Rectal smooth muscle tissue (tissue), 1 donor: ENCODE measurements around the gene RNF17.
"Not testable (repeated sequence)": the region's sequence is repeated elsewhere in the genome, so short reads cannot be mapped to it uniquely, and the experiment has no call there.

Source experiments
- H3K27ac ChIP-seq: one replicate; pipeline ENCODE4 v1.7.0; 2013; ENCODE audit warnings: low read depth, low read length, inconsistent platforms
- H3K27me3 ChIP-seq: one replicate; pipeline ENCODE4 v1.7.0; 2013; ENCODE audit warnings: low read length; ENCODE audit not compliant: control insufficient read depth, insufficient read depth
- H3K36me3 ChIP-seq: one replicate; pipeline ENCODE4 v1.7.0; 2013; ENCODE audit warnings: low read length; ENCODE audit not compliant: control insufficient read depth, insufficient read depth
- H3K4me1 ChIP-seq: one replicate; pipeline ENCODE4 v1.7.0; 2013; ENCODE audit warnings: low read length; ENCODE audit not compliant: control insufficient read depth, insufficient read depth
- H3K4me3 ChIP-seq: one replicate; pipeline ENCODE4 v1.7.0; 2013; ENCODE audit warnings: low read length
- H3K9ac ChIP-seq: one replicate; pipeline ENCODE4 v1.7.0; 2013; ENCODE audit warnings: low read length

RNF17 gene

DNA sequence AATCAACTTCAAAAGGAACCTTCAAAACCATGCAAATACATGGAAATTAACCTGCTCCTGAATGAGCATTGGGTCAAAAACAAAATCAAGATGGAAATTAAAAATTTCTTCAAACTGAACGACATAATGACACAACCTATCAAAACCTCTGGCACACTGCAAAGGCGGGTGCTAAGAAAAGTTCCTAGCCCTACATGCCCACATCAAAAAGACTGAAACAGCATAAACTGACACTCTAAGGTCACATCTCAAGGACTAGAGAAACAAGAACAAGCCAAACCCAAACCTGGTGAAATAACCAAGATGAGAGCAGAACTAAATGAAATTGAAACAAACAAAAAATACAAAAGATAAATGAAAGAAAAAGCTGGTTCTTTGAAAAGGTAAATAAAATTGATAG lies 73.6 kb downstream of the RNF17 start:
- not testable (repeated sequence) for H3K4me3 ChIP-seq, H3K9ac ChIP-seq, H3K27ac ChIP-seq, H3K4me1 ChIP-seq, H3K36me3 ChIP-seq, H3K27me3 ChIP-seq

DNA sequence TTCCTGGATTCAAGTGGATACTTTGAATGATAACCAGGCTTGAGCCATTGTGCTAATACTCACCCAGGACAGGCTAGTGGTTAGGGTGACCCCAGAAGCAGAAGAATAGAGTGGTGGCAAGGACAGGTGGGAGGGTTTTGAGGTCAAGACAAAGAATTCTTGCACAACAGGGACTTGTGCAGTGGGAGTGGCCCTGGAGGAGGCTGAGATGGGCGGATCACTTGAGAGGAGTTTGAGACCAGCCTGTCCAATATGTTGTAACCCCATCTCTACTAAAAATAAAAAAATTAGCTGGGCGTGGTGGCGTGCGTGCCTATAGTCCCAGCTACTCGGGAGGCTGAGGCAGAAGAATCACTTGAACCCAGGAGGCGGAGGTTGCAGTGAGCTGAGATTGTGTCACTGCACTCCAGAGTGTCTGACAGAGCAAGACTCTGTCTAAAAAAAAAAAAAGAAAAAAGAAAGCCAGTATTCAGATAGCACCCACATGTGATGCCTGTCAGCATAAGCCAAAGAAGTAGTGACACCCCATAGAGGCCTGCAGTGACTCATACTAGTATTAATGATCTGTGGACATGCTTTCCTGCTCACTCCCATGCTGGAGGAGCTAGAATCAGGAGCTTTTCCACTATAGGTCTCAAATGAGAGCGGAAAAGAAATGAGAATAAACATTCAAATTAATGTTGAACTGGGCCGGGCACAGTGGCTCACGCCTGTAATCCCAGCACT lies 78.7 kb downstream of the RNF17 start:
- Histone ChIP-seq H3K9ac (no peak overlapping the region), H3K27me3 (no peaks in the 10 kb centered on the region), H3K27ac (no peak overlapping the region), H3K4me1 (no peaks in the 10 kb centered on the region), H3K36me3 (no peaks in the 10 kb centered on the region), H3K4me3 (no peak overlapping the region)

DNA sequence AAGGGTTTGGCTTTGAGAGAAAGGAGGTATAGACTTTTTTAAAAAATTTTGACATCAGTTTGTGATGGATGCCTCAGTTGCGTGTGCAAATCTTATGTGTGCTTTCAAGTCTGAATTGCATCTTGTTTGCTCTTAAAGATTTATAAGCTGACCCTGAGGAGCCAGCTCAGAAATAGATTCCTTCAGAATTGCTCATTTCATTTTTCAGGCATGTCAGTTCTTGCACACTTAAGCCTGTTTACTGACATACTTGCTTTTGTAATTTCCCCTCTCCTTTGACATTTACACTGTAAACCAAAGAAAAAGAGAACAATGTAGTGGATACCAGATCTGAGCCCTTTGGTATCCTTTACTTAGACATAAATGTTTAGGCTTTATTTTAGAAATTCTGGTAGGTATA lies 87.6 kb downstream of the RNF17 start:
- H3K27ac ChIP-seq, result no peak overlapping the region
- no peak overlapping the region for H3K4me3 ChIP-seq
- no peak overlapping the region for H3K9ac ChIP-seq
- no peaks in the 10 kb centered on the region for H3K4me1 ChIP-seq
- H3K27me3 ChIP-seq, result no peaks in the 10 kb centered on the region
- no peaks in the 10 kb centered on the region for H3K36me3 ChIP-seq

DNA sequence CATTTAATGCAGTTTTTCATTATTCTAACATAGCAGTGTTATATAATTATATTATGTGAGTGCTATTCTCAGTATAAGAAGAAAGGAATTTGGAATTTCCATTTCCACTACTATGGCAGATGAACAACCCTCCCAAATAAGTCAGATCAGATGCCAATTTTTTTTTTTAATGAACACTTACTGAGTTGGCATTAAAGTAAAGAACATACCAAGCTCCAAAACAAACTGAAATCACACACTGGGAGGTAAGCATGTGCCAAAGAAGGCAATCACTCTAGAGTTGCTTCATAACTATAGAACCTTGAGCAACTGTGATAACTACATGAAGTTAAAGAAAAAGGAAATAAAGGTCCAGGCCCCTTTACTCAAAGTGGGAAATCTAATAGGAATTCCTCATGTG lies 90.3 kb downstream of the RNF17 start:
- Histone ChIP-seq H3K36me3 (no peaks in the 10 kb centered on the region), H3K9ac (no peak overlapping the region), H3K4me3 (no peak overlapping the region), H3K27me3 (no peaks in the 10 kb centered on the region), H3K4me1 (no peaks in the 10 kb centered on the region), H3K27ac (no peak overlapping the region)

DNA sequence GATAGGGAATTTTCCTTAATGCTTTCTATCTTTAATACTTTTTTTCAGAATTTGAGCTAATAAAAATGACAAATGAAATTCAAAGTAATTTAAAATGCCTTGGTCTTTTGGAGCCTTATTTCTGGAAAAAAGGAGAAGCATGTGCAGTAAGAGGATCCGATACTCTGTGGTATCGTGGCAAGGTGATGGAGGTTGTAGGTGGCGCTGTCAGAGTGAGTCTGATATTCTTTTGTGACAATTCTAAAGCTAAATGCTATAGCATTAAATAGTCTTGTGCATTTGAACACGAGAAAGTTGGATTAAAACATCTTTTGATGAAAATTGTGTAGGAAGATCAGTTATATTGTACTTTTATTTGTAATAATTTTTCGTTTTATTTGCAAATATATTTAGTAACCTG lies 95.0 kb downstream of the RNF17 start:
- Histone ChIP-seq H3K27ac (no peak overlapping the region), H3K27me3 (no peaks in the 10 kb centered on the region), H3K4me3 (no peak overlapping the region), H3K9ac (no peak overlapping the region), H3K36me3 (no peaks in the 10 kb centered on the region), H3K4me1 (no peaks in the 10 kb centered on the region)

DNA sequence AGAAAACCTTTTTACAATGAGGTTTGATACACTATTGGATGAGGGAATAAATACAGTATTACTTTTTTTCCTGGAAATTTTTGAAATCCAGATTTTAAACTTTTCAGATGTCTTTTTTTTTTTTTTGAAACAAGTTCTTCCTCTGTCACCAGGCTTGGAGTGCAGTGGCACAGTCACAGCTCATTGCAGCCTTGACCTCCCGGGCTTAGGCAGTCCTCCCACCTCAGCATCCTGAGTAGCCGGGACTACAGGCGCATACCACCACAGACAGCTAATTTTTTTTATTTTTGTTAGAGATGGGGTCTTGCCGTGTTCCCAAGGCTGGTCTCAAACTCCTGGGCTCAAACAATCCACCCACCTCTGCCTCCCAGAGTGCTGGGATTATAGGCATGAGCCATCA lies 96.8 kb downstream of the RNF17 start:
- no peaks in the 10 kb centered on the region for H3K36me3 ChIP-seq
- H3K27ac ChIP-seq, result no peak overlapping the region

DNA sequence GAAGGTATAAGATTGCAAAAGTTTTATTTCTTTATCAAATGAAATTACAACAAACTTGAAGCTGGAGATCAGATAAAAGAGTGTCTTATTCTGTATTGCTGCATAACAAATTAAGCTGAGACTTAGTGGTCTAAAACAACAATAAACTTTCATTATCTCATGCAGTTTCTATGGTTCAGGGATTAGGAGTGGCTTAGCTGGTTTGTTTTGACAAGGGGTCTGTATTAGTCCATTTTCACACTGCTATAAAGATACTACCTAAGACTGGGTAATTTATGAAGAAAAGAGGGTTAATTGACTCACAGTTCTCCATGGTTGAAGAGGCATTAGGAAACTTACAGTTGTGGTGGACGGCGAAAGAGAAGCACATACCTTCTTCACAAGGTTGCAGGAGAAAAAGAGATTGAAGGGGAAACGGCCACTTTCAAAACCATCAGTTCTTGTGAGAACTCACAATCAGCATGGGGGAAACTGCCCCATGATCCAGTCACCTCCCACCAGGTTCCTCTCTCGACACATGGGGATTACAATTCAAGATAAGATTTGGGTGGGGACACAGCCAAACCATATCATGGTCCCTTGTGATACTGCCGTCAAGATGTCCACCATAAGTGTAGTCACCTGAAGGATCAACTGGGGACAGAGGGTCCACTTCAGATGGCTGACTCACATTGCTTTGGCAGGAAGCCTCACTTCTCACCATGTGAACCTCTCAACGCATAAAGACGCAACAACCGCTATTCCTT lies 97.8 kb downstream of the RNF17 start:
- H3K4me3 ChIP-seq, result no peak overlapping the region
- H3K36me3 ChIP-seq, result no peaks in the 10 kb centered on the region
- H3K9ac ChIP-seq, result no peak overlapping the region
- no peaks in the 10 kb centered on the region for H3K4me1 ChIP-seq
- no peaks in the 10 kb centered on the region for H3K27me3 ChIP-seq
- no peak overlapping the region for H3K27ac ChIP-seq

More for the DNA sequence above, 96.8 kb downstream of the RNF17 start:
- H3K27me3 ChIP-seq, result no peaks in the 10 kb centered on the region
- no peak overlapping the region for H3K4me3 ChIP-seq
- no peak overlapping the region for H3K9ac ChIP-seq
- no peaks in the 10 kb centered on the region for H3K4me1 ChIP-seq

DNA sequence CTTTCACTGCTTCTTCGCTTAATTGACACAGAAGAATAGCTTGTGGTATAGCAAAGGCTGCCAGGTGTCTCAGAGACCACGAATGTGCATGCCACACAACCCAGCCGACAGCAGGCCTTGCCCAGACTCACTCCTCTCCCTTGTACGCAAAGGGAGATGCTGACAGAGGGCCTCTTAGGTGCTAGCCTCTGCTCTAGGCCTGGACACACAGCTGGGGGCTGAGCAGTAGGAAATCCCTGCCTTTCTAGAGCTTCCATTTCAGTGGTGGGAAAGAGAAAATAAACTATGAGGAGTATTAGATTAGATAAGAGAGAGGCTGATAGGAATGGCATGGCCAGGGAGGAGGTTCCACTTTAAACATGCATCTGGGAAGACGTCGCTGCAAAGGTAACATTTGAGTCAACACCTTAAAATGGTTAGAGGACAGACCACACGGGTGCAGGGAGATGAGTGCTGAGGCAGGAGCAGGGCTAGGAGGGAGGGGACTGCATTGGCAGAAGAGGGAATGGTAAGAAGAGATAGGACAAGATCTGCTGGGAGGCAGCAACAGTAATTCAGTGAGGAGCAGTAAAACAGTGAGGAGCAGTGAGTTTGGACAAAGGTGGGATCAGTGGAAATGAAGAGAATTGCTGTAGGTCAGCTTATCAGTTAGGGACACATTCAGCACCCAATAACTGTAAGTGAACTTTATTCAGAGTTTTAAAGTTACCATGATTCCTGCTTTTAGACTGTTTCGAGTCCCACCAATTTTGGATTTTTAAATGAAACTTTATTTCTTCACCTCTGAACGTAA lies 100.0 kb downstream of the RNF17 start:
- no peaks in the 10 kb centered on the region for H3K4me1 ChIP-seq
- H3K9ac ChIP-seq, result no peak overlapping the region
- no peaks in the 10 kb centered on the region for H3K27me3 ChIP-seq
- H3K4me3 ChIP-seq, result no peak overlapping the region
- H3K27ac ChIP-seq, result no peak overlapping the region
- H3K36me3 ChIP-seq, result no peaks in the 10 kb centered on the region

DNA sequence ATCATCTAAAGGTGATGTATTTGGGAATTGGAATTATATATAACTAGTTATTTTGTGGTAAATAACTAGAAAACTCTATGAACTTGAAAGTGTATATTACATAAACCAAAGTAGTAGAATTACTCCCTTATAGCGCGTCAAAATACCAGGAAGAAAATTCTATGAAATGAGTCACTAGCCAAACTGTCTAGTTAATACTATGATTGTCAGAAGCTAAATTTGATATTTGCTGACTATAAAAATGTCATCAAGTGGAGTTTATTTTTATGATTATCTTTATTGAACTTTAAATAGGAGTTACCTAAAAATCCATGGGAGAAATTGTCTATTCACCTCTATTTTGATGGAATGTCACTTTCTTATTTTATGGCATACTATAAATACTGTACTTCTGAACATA lies 100.6 kb downstream of the RNF17 start:
- Histone ChIP-seq H3K4me3 (no peak overlapping the region), H3K9ac (no peak overlapping the region), H3K4me1 (no peaks in the 10 kb centered on the region), H3K36me3 (no peaks in the 10 kb centered on the region), H3K27ac (no peak overlapping the region), H3K27me3 (no peaks in the 10 kb centered on the region)

DNA sequence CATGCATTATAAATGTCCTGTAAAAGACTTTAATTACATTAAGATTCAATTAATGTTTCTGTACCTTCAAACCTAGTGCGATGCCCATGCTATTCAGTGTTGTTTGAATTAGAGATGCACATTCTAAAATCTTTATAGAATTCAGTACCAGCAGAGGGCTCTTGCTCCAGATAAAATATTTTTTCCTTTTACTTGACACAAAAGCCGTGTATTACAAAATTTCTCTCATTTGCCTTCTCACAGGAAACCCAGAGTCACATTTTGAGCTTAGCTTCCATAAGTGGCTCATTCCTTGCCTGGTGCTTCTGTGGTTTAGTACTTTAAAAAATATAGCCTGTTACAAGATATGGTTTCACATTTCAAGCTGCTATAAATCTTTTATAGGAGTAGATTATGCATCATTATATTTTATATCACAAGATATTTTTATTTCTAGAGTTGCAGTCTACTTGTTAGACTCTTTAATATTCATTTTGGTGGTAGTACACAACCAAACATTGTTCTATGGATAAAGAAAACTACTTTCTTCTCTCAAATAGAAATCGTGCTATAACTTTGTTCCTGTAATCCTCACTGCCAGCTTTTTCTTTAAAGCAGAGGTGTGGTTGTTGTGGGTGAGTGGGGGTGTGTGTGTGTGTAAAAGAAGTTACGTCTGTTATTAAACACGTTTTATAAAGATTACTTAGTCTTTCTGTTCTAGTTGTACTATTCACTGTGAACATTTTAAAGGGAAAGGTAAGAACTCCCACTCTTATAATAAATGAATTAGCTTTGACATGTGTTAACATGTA lies 101.4 kb downstream of the RNF17 start:
- H3K27me3 ChIP-seq, result no peaks in the 10 kb centered on the region
- no peaks in the 10 kb centered on the region for H3K36me3 ChIP-seq
- H3K4me1 ChIP-seq, result no peaks in the 10 kb centered on the region
- no peak overlapping the region for H3K9ac ChIP-seq
- H3K4me3 ChIP-seq, result no peak overlapping the region
- H3K27ac ChIP-seq, result no peak overlapping the region

DNA sequence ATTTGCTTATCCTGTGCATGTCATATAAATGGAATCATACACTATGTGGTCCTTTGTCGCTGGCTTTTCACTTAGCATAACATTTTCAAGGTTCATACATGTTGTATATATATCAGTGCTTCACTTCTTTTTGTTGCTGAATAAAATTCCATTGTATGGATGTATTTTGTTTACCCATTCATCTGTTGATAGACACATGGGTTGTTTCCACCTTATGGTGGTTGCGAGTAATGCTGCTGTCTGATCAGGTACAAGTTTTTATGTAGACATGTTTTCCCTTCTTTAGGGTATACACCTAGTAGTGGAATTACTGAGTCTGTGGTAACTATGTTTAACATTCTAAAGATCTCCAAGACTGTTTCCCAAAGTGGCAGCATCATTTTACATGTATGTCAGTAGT lies 102.5 kb downstream of the RNF17 start:
- H3K4me3 ChIP-seq, result no peak overlapping the region
- no peak overlapping the region for H3K27ac ChIP-seq
- no peaks in the 10 kb centered on the region for H3K27me3 ChIP-seq
- no peaks in the 10 kb centered on the region for H3K36me3 ChIP-seq
- H3K9ac ChIP-seq, result no peak overlapping the region
- H3K4me1 ChIP-seq, result no peaks in the 10 kb centered on the region

DNA sequence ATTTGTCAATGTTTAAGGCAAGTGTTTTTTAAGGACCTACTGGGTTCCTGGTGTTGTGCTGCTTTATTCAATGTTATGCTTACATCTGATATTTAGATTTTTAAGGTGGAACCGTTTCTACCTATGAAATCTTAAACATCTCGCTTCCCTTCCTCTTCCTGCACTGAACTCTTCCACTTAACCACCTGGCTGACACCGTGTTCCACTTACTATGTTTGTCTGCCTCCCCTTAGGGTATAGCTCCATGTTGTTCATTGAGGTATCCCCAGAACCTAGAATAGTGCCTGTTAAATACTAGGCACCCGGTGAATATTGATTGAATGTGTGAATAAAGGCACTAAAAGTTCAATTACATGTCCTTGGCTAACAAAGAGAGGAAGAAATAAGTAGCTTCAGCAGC lies 104.9 kb downstream of the RNF17 start:
- no peaks in the 10 kb centered on the region for H3K27me3 ChIP-seq
- no peak overlapping the region for H3K9ac ChIP-seq
- H3K36me3 ChIP-seq, result no peaks in the 10 kb centered on the region
- no peak overlapping the region for H3K27ac ChIP-seq
- H3K4me1 ChIP-seq, result no peaks in the 10 kb centered on the region
- H3K4me3 ChIP-seq, result no peak overlapping the region
